GM21423 (cell line): ENCODE measurements around the gene RBBP6.
"Not testable (repeated sequence)": the region's sequence is repeated elsewhere in the genome, so short reads cannot be mapped to it uniquely, and the experiment has no call there.

Source experiments
- ATAC-seq: cut with Tn5 transposase; IDR thresholded peaks from one replicate; pipeline ENCODE4 v1.9.1; 2021; ENCODE audit warnings: mild to moderate bottlenecking, moderate library complexity; ENCODE audit not compliant: unreplicated experiment

Gene RBBP6

GRCh38 chr16:24539295-24539849 is at the start of gene RBBP6:
TSS of gene RBBP6 (plus strand) at chr16:24539566. CDS start at chr16:24540627, 1,061 bp downstream.
- peak; percentile 92 for ATAC-seq

- no peak for ATAC-seq
Measured at GRCh38 chr16:24490866-24491265, 48.5 kb upstream of the RBBP6 start.

GRCh38 chr16:24491731-24492130 is 47.6 kb upstream of the RBBP6 start:
- ATAC-seq = no peak

- no peak for ATAC-seq
Measured at GRCh38 chr16:24493821-24494220, 45.5 kb upstream of the RBBP6 start.

- not testable (repeated sequence) for ATAC-seq
Measured at GRCh38 chr16:24495207-24495606, 44.2 kb upstream of the RBBP6 start.

GRCh38 chr16:24497440-24497839 is 41.9 kb upstream of the RBBP6 start:
- no peak for ATAC-seq

GRCh38 chr16:24499193-24499814 is 40.1 kb upstream of the RBBP6 start:
- no peak for ATAC-seq

GRCh38 chr16:24504472-24505345 is 34.7 kb upstream of the RBBP6 start:
- ATAC-seq = no peak

- ATAC-seq = no peak
Measured at GRCh38 chr16:24505959-24506358, 33.4 kb upstream of the RBBP6 start.

- no peak for ATAC-seq
Measured at GRCh38 chr16:24507959-24508480, 31.3 kb upstream of the RBBP6 start.

GRCh38 chr16:24508614-24509013 is 30.8 kb upstream of the RBBP6 start:
- ATAC-seq = no peak

GRCh38 chr16:24509536-24509935 is 29.8 kb upstream of the RBBP6 start:
- ATAC-seq = no peak

- no peak for ATAC-seq
Measured at GRCh38 chr16:24511174-24511573, 28.2 kb upstream of the RBBP6 start.

- ATAC-seq = no peak
Measured at GRCh38 chr16:24511792-24512191, 27.6 kb upstream of the RBBP6 start.

GRCh38 chr16:24514096-24514495 is 25.3 kb upstream of the RBBP6 start:
- ATAC-seq = no peak

GRCh38 chr16:24515186-24515585 is 24.2 kb upstream of the RBBP6 start:
- no peak for ATAC-seq

GRCh38 chr16:24516900-24517669 is 22.3 kb upstream of the RBBP6 start:
- ATAC-seq = no peak

- no peak for ATAC-seq
Measured at GRCh38 chr16:24518498-24518897, 20.9 kb upstream of the RBBP6 start.

- no peak for ATAC-seq
Measured at GRCh38 chr16:24520983-24521382, 18.4 kb upstream of the RBBP6 start.

GRCh38 chr16:24522751-24523150 is 16.6 kb upstream of the RBBP6 start:
- no peak for ATAC-seq

- no peak for ATAC-seq
Measured at GRCh38 chr16:24523569-24523968, 15.8 kb upstream of the RBBP6 start.
